DOHH2 (cell line): ENCODE measurements around the gene WHAMM.

ENCODE experiments used
- EZH2phosphoT487 ChIP-seq: fragments of 200-600 bp; sonication (generic); IDR thresholded peaks from 2 replicates; pipeline ENCODE4 v1.6.1; 2017; ENCODE audit warnings: borderline replicate concordance, mild to moderate bottlenecking, antibody characterized with exemption, low read length, moderate library complexity, mixed read lengths
- TF ChIP-seq, protein P1 (sequence below): fragments of 200-600 bp; sonication (generic); IDR thresholded peaks from one replicate; pipeline ENCODE4 v1.5.1; 2014; ENCODE audit warnings: antibody characterized with exemption, mild to moderate bottlenecking, low read depth, low read length; ENCODE audit not compliant: poor library complexity, severe bottlenecking

GRCh38 chr15:82804575-82804949, 4.9 kb upstream of the WHAMM start:
- TF ChIP-seq, protein P1, sequence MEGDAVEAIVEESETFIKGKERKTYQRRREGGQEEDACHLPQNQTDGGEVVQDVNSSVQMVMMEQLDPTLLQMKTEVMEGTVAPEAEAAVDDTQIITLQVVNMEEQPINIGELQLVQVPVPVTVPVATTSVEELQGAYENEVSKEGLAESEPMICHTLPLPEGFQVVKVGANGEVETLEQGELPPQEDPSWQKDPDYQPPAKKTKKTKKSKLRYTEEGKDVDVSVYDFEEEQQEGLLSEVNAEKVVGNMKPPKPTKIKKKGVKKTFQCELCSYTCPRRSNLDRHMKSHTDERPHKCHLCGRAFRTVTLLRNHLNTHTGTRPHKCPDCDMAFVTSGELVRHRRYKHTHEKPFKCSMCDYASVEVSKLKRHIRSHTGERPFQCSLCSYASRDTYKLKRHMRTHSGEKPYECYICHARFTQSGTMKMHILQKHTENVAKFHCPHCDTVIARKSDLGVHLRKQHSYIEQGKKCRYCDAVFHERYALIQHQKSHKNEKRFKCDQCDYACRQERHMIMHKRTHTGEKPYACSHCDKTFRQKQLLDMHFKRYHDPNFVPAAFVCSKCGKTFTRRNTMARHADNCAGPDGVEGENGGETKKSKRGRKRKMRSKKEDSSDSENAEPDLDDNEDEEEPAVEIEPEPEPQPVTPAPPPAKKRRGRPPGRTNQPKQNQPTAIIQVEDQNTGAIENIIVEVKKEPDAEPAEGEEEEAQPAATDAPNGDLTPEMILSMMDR: no peak
- TF ChIP-seq EZH2phosphoT487: no peak
